Measurements from ENCODE around the gene FOXK1.

DNA sequence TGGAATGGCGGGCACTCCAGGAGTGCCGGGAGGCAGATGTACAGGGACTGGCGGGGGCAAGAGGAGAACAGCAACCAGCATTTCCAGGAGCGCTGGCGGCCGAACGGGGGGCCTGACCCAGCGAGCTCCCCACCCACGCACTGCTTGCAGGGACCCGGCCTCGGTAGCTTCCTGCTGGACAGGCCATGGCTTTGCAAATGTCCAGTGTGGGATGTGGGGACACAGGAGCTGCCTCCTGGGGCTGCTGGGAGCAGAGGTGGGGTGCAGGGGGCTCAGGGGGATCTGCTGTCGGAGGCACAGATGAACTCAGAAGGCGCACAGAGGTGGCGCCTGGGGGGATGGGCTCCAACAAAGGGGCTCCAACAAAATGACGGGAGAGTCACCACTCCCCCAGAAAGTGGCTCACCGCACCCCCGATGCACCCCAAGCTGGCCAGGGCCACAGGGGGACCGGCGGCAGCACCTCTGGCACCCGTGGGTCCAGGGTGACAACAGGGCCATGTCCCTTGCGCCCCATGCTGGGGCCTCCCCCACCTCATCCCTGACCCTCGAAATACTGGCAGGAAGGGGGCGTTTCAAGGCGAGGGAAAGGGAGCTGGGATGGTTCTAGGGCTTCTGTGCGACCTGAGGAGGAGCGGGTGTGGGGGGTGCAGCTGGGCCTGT, 134.5 kb downstream of the FOXK1 start:
- TF ChIP-seq, protein P1, sequence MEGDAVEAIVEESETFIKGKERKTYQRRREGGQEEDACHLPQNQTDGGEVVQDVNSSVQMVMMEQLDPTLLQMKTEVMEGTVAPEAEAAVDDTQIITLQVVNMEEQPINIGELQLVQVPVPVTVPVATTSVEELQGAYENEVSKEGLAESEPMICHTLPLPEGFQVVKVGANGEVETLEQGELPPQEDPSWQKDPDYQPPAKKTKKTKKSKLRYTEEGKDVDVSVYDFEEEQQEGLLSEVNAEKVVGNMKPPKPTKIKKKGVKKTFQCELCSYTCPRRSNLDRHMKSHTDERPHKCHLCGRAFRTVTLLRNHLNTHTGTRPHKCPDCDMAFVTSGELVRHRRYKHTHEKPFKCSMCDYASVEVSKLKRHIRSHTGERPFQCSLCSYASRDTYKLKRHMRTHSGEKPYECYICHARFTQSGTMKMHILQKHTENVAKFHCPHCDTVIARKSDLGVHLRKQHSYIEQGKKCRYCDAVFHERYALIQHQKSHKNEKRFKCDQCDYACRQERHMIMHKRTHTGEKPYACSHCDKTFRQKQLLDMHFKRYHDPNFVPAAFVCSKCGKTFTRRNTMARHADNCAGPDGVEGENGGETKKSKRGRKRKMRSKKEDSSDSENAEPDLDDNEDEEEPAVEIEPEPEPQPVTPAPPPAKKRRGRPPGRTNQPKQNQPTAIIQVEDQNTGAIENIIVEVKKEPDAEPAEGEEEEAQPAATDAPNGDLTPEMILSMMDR (IDR thresholded peaks at IDR 0.05), result no peak
- TF ChIP-seq POLR2AphosphoS5 (IDR thresholded peaks at IDR 0.05), result no peak

Data from prostate gland (tissue), 2 donors.